LNCAP (cell line): ENCODE measurements around the gene DNAJC8.

Source experiments
- CTCF ChIP-seq: fragments of 450-650 bp; IDR thresholded peaks from 2 replicates; pipeline ENCODE4 v1.5.1; 2017; ENCODE audit warnings: mild to moderate bottlenecking

The DNAJC8 gene

GRCh38 chr1:28241638-28242241, 8.9 kb upstream of the DNAJC8 start:
- TF ChIP-seq CTCF = no peak

- TF ChIP-seq CTCF = no peak
Measured at GRCh38 chr1:28240024-28240423, 7.2 kb upstream of the DNAJC8 start.

GRCh38 chr1:28239004-28239403, 6.2 kb upstream of the DNAJC8 start:
- no peak for TF ChIP-seq CTCF

- TF ChIP-seq CTCF = no peak
Measured at GRCh38 chr1:28236656-28237322, 4.0 kb upstream of the DNAJC8 start.

GRCh38 chr1:28235755-28236655, 3.2 kb upstream of the DNAJC8 start, which contains the start of gene ATP5IF1:
Gene ATP5IF1, plus strand, starts transcription at chr1:28236124. Its CDS starts 60 bp downstream, at chr1:28236184.
- no peak for TF ChIP-seq CTCF

- no peak for TF ChIP-seq CTCF
Measured at GRCh38 chr1:28233264-28233606, 406 bp upstream of the DNAJC8 start.

GRCh38 chr1:28229996-28230395, 2.8 kb downstream of the DNAJC8 start:
- no peak for TF ChIP-seq CTCF
